Muscle of leg (tissue), 11 donors: ENCODE results near the gene ATXN1. TPM values are rescaled to one million over a fixed set of nuclear protein-coding genes. Genes with fewer than 3 reads are reported as not detected.
A peak's percentile ranks its signal among the peaks of the same experiment; 100 is the strongest.

Experiments used
- DNase-seq: peaks from one replicate; pipeline ENCODE4 v3.0.0; 2013
- H3K27ac ChIP-seq: one replicate; pipeline ENCODE4 v1.5.1; 2013; ENCODE audit warnings: mild to moderate bottlenecking, low read length, control low read depth
- H3K27me3 ChIP-seq: one replicate; pipeline ENCODE4 v1.6.1; 2013; ENCODE audit warnings: low read length; ENCODE audit not compliant: control insufficient read depth, insufficient read depth
- H3K36me3 ChIP-seq: one replicate; pipeline ENCODE4 v1.6.1; 2013; ENCODE audit warnings: low read length; ENCODE audit not compliant: control insufficient read depth, insufficient read depth
- H3K4me1 ChIP-seq: one replicate; pipeline ENCODE4 v1.6.1; 2013; ENCODE audit warnings: low read length; ENCODE audit not compliant: control insufficient read depth, insufficient read depth
- H3K4me3 ChIP-seq: one replicate; pipeline ENCODE4 v1.5.1; 2013; ENCODE audit warnings: low read length, control low read depth
- H3K9me3 ChIP-seq: replicated peaks from 2 replicates; pipeline ENCODE4 v1.6.1; 2013; ENCODE audit warnings: low read depth, low read length; ENCODE audit not compliant: control insufficient read depth
- WGBS: methylation state at CpG from one replicate; pipeline ENCODE4 v1.1.5; 2013; ENCODE audit warnings: missing lambda C conversion rate; ENCODE audit not compliant: insufficient coverage; 5-methylcytosine and 5-hydroxymethylcytosine counted together
- polyA plus RNA-seq, 8 donors: library from polyadenylated mRNA; unstranded; fragments of 120-200 nt; gene quantifications; one replicate each; pipeline versions ENCODE4 v1.2.1 to v1.2.3, GENCODE V29; 2013; ENCODE audit warnings: inconsistent platforms in 1 of 8, low replicate concordance in 1 of 8; ENCODE audit not compliant: insufficient read length in 8 of 8, insufficient read depth in 1 of 8
- total RNA-seq: library from RNA; stranded (reverse); fragments of 120-200 nt; gene quantifications from one replicate; pipeline ENCODE4 v1.2.4, GENCODE V29; 2013

ATXN1 gene
- total and polyA plus RNA-seq, 9 donors = 10.2 to 19.9 (median 12.9) TPM

DNA sequence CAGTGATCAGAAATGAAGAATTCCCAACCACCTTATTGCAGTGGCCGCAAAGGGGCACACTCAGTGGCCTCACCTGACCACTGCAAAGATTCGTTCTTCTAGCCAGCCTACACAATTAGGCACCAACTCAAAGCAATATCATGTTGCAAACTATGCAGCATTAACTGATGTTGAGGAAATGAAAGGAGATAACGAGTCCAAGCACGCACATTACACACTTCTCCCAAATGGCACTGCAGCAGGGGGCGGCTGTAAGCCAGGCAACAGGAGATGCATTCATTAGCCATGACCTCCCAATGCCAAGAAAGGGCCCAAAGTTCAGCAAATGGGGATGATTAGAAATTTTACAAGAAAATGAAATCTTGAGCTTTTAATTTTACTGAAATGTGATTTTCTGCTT, 39.3 kb downstream of the ATXN1 start:
- DNase-seq = no peak
- Histone ChIP-seq H3K36me3 (no peaks in the 10 kb centered on the region), H3K4me3 (no peak overlapping the region), H3K9me3 (no peaks in the 10 kb centered on the region), H3K27ac (no peak overlapping the region), H3K27me3 (no peaks in the 10 kb centered on the region), H3K4me1 (peaks cover 16% of the 10 kb centered on the region)
- no CpG with 5 or more reads among the region's 5 CpGs for WGBS

GRCh38 chr6:16720861-16721260, 40.4 kb downstream of the ATXN1 start:
- no peak overlapping the region for H3K4me3 ChIP-seq
- H3K36me3 ChIP-seq = no peaks in the 10 kb centered on the region
- no peaks in the 10 kb centered on the region for H3K9me3 ChIP-seq
- DNase-seq = no peak
- peaks cover 18% of the 10 kb centered on the region for H3K4me1 ChIP-seq
- H3K27ac ChIP-seq = no peak overlapping the region
- H3K27me3 ChIP-seq = no peaks in the 10 kb centered on the region
- WGBS = 87% methylated on average over 3 of the region's 4 CpGs

DNA sequence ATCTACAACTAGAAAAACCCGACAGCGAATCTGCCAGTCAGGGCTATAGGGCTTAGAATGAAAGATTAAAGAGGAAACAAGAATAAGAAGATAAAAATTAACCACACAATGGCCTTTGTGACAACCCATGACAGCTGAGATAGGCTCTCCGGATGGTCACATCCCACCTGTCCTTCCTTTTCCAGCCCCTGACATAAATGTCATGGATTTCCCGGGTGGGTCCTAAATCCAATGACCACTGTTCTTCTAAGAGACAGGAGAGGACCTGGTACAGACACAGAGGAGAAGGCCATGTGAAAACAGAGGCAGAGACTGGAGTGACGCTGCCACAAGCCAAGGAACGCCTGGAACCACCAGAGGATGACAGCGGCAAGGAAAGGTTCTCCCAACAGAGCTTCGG, 41.8 kb downstream of the ATXN1 start:
- peaks cover 18% of the 10 kb centered on the region for H3K4me1 ChIP-seq
- no peaks in the 10 kb centered on the region for H3K27me3 ChIP-seq
- no peak overlapping the region for H3K27ac ChIP-seq
- 90% methylated on average over 6 of the region's 8 CpGs for WGBS
- H3K36me3 ChIP-seq = no peaks in the 10 kb centered on the region
- H3K4me3 ChIP-seq = no peak overlapping the region
- H3K9me3 ChIP-seq = no peaks in the 10 kb centered on the region
- DNase-seq = no peak

GRCh38 chr6:16718356-16718755, 42.9 kb downstream of the ATXN1 start:
- Histone ChIP-seq H3K27ac (no peak overlapping the region), H3K9me3 (no peaks in the 10 kb centered on the region), H3K27me3 (no peaks in the 10 kb centered on the region), H3K4me3 (no peak overlapping the region), H3K4me1 (peaks cover 17% of the 10 kb centered on the region), H3K36me3 (no peaks in the 10 kb centered on the region)
- no peak for DNase-seq
- WGBS = 17% methylated on average over 1 of the region's 3 CpGs

DNA sequence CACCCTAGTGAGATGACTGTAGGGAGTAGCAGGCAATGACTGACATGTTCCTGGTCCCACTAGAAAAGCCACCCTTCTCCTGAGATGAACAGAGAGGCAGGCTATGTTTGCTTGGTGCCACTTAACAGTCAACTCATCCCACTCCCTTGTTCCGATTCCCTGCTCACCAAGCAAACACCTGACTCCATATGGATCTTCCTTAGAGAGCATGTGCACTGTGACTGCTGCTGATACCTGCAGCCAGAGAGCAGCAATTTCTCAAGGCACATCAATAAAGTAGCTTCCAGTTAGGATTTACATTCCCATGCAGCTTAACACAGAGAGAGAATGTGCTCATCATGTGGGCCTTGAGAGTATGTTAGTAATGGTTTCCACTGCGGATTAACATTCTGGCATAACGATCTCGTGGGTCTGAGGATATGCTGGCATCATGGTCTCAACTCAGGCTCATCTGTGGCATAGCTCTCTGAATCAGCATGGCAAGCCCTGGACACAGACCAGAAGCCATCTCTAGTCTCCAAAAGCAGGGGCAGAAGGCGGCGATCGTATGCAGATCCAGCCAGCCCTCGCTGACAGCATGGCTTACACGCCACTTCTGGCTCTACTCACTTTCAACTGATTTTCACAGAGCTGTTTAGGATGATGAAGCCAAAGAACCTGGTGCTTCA, 43.9 kb downstream of the ATXN1 start:
- H3K9me3 ChIP-seq = no peaks in the 10 kb centered on the region
- WGBS = 91% methylated on average over 4 of the region's 9 CpGs
- DNase-seq = peak; percentile 75
- H3K27ac ChIP-seq = peak overlapping the region; percentile 62
- H3K27me3 ChIP-seq = no peaks in the 10 kb centered on the region
- H3K4me1 ChIP-seq = peaks cover 22% of the 10 kb centered on the region
- H3K4me3 ChIP-seq = no peak overlapping the region
- H3K36me3 ChIP-seq = no peaks in the 10 kb centered on the region

- Histone ChIP-seq H3K4me3 (no peak overlapping the region), H3K27me3 (no peaks in the 10 kb centered on the region), H3K9me3 (no peaks in the 10 kb centered on the region), H3K36me3 (no peaks in the 10 kb centered on the region), H3K4me1 (peaks cover 24% of the 10 kb centered on the region), H3K27ac (no peak overlapping the region)
- DNase-seq = no peak
- no CpG with 5 or more reads among the region's 2 CpGs for WGBS
Measured at GRCh38 chr6:16716321-16716858, 44.9 kb downstream of the ATXN1 start.

- Histone ChIP-seq H3K4me1 (peaks cover 17% of the 10 kb centered on the region), H3K27ac (peak overlapping the region; percentile 56), H3K36me3 (no peaks in the 10 kb centered on the region), H3K4me3 (no peak overlapping the region), H3K9me3 (no peaks in the 10 kb centered on the region), H3K27me3 (no peaks in the 10 kb centered on the region)
- 66% methylated on average over 7 of the region's 9 CpGs for WGBS
- DNase-seq = no peak
Measured at GRCh38 chr6:16713597-16713996, 47.7 kb downstream of the ATXN1 start.

- no peaks in the 10 kb centered on the region for H3K36me3 ChIP-seq
- peaks cover 17% of the 10 kb centered on the region for H3K4me1 ChIP-seq
- H3K27ac ChIP-seq = peak overlapping the region; percentile 56
- no peaks in the 10 kb centered on the region for H3K27me3 ChIP-seq
- peak; percentile 79 for DNase-seq
- no CpG with 5 or more reads among the region's 7 CpGs for WGBS
- no peak overlapping the region for H3K4me3 ChIP-seq
- no peaks in the 10 kb centered on the region for H3K9me3 ChIP-seq
Measured at GRCh38 chr6:16712931-16713484, 48.3 kb downstream of the ATXN1 start.

DNA sequence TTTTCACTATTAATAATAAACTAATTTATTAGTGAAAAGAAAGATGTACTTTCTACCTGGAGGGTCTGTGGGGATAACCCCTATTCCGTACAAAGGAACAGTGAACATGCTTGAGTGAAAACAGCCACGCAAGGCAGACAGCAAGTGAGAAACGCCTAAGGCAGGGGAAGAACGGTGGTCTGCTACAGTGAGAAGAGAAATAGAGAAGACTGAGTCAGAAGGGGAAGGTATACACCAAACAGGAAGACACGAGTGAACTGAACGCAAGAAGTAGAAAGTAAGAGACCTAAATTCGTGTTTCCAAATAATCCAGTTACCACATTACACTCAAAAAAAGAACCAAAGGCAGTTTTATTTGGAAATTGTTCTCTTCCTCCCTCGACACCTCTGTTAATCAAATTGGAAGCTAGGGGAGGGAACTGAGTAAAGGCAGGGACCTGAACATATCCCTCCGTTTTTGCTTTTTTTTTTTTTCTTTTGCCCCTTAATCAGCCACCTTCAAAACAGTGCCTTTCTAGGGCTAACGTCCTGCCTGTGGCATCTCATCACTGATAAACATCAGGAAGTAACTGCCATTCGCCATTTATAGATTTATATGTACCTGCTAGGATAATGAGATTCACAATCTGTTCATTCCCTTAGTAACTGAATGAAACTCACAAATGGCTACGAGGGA, 48.9 kb downstream of the ATXN1 start:
- Histone ChIP-seq H3K36me3 (no peaks in the 10 kb centered on the region), H3K27me3 (no peaks in the 10 kb centered on the region), H3K27ac (peak overlapping the region; percentile 56), H3K4me1 (peaks cover 17% of the 10 kb centered on the region), H3K4me3 (no peak overlapping the region), H3K9me3 (no peaks in the 10 kb centered on the region)
- WGBS = 56% methylated on average over 4 of the region's 12 CpGs
- no peak for DNase-seq

- H3K27ac ChIP-seq = no peak overlapping the region
- H3K27me3 ChIP-seq = no peaks in the 10 kb centered on the region
- WGBS = no CpG with 5 or more reads among the region's 8 CpGs
- DNase-seq = no peak
- no peaks in the 10 kb centered on the region for H3K9me3 ChIP-seq
- no peak overlapping the region for H3K4me3 ChIP-seq
- H3K36me3 ChIP-seq = no peaks in the 10 kb centered on the region
- peaks cover 11% of the 10 kb centered on the region for H3K4me1 ChIP-seq
Measured at GRCh38 chr6:16711546-16712254, 49.6 kb downstream of the ATXN1 start.
